ENCODE results near the gene CRHR1. TPM values are rescaled to one million over a fixed set of nuclear protein-coding genes. Genes with fewer than 3 reads are reported as not detected.

Gene CRHR1
- total and polyA plus RNA-seq, 10 donors: 0.22 TPM; not detected in 9

DNA sequence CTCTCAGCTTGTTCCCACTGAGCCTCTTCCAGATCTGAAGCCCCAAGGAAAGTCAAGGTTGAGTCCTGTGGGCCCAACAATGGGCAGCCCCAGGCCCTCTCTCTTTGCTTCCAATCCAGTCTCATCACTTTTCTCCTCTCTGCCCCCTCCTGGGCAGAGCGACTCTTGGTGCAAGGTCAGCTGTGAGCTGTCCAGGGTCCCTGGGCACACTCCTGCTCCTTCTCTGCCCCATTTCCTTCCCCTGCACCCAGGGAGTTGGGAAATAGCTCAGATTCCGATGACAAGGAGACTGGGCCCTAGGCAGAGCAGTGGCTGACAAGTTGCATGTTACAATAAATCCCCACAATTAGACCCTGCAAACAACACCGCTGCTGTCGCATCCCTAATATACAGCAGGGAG, 16.1 kb upstream of the CRHR1 start:
- 44 to 61% (median 50%) methylated on average over 4 of the region's 4 CpGs for WGBS, 5 donors
- no peak overlapping the region for H3K27ac ChIP-seq
- no peak overlapping the region for H3K4me3 ChIP-seq
- H3K4me1 ChIP-seq: no peaks in the 10 kb centered on the region
- peaks cover 0 to 90% (median 4%) of the 10 kb centered on the region in 7 donors for H3K27me3 ChIP-seq (replicated peaks in 1 of 7)
- peaks cover 0 to 2% (median 0%) of the 10 kb centered on the region in 8 donors for H3K9me3 ChIP-seq
- TF ChIP-seq, protein P1, sequence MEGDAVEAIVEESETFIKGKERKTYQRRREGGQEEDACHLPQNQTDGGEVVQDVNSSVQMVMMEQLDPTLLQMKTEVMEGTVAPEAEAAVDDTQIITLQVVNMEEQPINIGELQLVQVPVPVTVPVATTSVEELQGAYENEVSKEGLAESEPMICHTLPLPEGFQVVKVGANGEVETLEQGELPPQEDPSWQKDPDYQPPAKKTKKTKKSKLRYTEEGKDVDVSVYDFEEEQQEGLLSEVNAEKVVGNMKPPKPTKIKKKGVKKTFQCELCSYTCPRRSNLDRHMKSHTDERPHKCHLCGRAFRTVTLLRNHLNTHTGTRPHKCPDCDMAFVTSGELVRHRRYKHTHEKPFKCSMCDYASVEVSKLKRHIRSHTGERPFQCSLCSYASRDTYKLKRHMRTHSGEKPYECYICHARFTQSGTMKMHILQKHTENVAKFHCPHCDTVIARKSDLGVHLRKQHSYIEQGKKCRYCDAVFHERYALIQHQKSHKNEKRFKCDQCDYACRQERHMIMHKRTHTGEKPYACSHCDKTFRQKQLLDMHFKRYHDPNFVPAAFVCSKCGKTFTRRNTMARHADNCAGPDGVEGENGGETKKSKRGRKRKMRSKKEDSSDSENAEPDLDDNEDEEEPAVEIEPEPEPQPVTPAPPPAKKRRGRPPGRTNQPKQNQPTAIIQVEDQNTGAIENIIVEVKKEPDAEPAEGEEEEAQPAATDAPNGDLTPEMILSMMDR (IDR thresholded peaks at IDR 0.05 in 8 of 11, conservative IDR thresholded peaks at IDR 0.05 in 3 of 11): no peak
- TF ChIP-seq POLR2A (IDR thresholded peaks at IDR 0.05): no peak
- no peak for TF ChIP-seq POLR2AphosphoS5 (IDR thresholded peaks at IDR 0.05)
- intact Hi-C loops (cut with DNase I; ENCODE audit: low total_unique reads): no loop called here
- no peak for DNase-seq
- no peaks in the 10 kb centered on the region for H3K36me3 ChIP-seq

DNA sequence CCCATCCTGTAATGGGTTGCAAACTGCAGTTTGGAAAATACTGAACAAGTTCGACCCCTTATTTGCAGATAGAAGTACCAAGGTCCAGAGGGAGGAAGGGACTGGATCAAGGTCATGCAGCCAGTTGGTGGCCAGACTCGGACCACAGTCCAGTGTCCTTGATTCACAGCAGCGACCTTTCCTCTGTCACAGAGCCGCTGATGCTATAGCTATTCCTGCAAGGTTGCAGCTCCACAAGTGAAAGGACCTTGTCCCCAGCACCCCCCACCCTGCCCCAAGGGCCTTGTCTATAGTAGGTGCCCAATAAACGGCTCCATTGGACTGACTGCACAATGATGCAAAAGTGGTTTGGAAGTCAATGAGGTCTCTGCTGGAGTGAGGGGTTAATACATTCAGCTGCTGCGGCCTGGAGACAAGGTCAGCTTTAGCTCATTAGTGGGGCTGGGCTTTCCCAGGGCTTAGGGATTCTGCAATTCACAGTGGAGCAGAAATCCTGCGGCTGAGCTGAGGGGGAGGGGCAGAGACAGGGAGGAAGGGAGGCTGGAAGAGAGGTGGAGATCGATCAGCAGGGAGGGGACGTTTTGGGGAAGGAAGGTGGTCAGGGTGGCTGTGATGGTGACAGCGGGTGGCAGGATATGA, 13.4 kb upstream of the CRHR1 start:
- intact Hi-C loops (cut with DNase I; ENCODE audit: low total_unique reads): no loop called here
- Histone ChIP-seq H3K36me3 (no peaks in the 10 kb centered on the region), H3K9me3 (peaks cover 0 to 7% (median 0%) of the 10 kb centered on the region in 8 donors), H3K27ac (no peak overlapping the region), H3K4me1 (no peaks in the 10 kb centered on the region), H3K4me3 (no peak overlapping the region), H3K27me3 (replicated peaks in 1 of 7) (peaks cover 0 to 89% (median 14%) of the 10 kb centered on the region in 7 donors)
- no peak for DNase-seq
- TF ChIP-seq, protein P1 (IDR thresholded peaks at IDR 0.05 in 8 of 11, conservative IDR thresholded peaks at IDR 0.05 in 3 of 11): no peak
- TF ChIP-seq POLR2A (IDR thresholded peaks at IDR 0.05) (no peak), POLR2AphosphoS5 (IDR thresholded peaks at IDR 0.05) (no peak)
- 31 to 47% (median 39%) methylated on average over 10 of the region's 10 CpGs for WGBS, 5 donors

DNA sequence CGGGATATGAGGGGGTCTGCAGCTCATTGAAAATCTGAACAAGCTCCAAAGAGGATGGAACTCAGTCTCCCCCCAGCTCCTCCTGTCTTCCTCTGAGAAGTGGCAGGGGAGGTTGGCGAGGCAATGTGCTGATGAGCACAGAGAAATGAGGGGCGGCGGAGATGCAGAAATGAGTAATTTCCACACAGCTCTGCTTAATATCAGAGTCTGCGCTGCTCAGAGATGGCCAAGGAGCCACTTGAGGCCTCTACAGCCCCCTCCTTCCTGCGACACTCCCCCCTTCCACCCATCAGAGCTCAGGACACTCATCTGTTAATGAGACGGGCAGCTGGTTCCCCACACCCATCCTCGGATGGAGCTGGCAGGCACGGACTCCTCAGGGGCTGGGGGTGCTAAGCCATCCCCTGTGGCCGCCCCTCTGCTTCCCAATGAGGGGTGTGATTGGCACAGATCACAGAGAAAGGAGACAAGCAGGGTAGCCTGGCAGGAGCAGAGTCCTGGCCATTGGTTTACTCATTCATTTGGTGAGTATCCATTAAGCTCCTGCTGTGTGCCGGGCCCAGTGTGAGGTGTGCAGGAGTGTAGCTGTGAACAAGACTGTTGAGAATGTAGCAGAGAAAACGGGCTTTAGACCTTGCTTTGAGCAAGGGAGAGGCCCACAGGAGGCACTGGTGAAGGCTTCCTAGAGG, 12.7 kb upstream of the CRHR1 start:
- H3K9me3 ChIP-seq: peaks cover 0 to 7% (median 0%) of the 10 kb centered on the region in 8 donors
- no peaks in the 10 kb centered on the region for H3K36me3 ChIP-seq
- no peak overlapping the region for H3K4me3 ChIP-seq
- H3K4me1 ChIP-seq: no peaks in the 10 kb centered on the region
- 45 to 58% (median 49%) methylated on average over 11 to 12 of the region's 12 CpGs for WGBS, 5 donors
- TF ChIP-seq, protein P1 (IDR thresholded peaks at IDR 0.05 in 8 of 11, conservative IDR thresholded peaks at IDR 0.05 in 3 of 11): no peak
- H3K27ac ChIP-seq: no peak overlapping the region
- intact Hi-C loops (cut with DNase I; ENCODE audit: low total_unique reads): no loop called here
- no peak for DNase-seq
- peaks cover 0 to 87% (median 14%) of the 10 kb centered on the region in 7 donors for H3K27me3 ChIP-seq (replicated peaks in 1 of 7)

DNA sequence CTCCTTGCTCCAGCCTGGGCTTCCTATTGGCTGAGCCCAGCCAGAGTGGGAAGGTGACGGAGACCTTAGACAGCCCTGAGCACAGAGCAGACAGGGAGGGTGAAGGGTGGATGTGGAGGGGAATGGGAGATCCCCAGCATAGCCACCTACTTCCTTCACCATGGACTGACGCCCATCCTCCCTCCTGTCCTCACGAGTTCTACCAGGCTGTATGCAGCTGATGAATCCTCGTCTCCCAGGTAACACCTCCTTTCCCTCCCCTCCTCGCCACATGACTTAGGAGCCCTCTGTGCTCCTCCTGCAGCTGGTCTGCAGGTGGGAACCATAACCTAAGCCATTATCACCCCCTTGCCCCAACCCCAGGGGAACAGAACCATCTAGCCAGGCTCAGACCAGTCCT, 9.0 kb upstream of the CRHR1 start:
- peaks cover 0 to 7% (median 0%) of the 10 kb centered on the region in 8 donors for H3K9me3 ChIP-seq
- no peak overlapping the region for H3K4me3 ChIP-seq
- no peak overlapping the region for H3K27ac ChIP-seq
- intact Hi-C loops (cut with DNase I; ENCODE audit: low total_unique reads): no loop called here
- no peak for DNase-seq
- 59 to 72% (median 69%) methylated on average over 5 of the region's 5 CpGs for WGBS, 5 donors
- no peaks in the 10 kb centered on the region for H3K4me1 ChIP-seq
- TF ChIP-seq POLR2A (IDR thresholded peaks at IDR 0.05) (no peak), POLR2AphosphoS5 (IDR thresholded peaks at IDR 0.05) (no peak)
- TF ChIP-seq, protein P1 (IDR thresholded peaks at IDR 0.05 in 8 of 11, conservative IDR thresholded peaks at IDR 0.05 in 3 of 11): no peak
- no peaks in the 10 kb centered on the region for H3K36me3 ChIP-seq
- H3K27me3 ChIP-seq (replicated peaks in 1 of 7): peaks cover 0 to 86% (median 11%) of the 10 kb centered on the region in 7 donors

Measured in spleen (tissue), 11 donors.